ENCODE measurements around the gene CDC42BPA. TPM values are rescaled to one million over a fixed set of nuclear protein-coding genes. Genes with fewer than 3 reads are reported as not detected.

Gene CDC42BPA
- total and polyA plus RNA-seq, 2 of the 13 experiments (the other 11 are each of a cell fraction or from before 2014, with no cell fraction given), result 6.5 to 16.0 TPM

GRCh38 chr1:227234998-227235405 lies 83.3 kb downstream of the CDC42BPA start (continued):
- no peak for TF ChIP-seq ZNF142 (CRISPR knock-in tag; IDR thresholded peaks at IDR 0.05)
- TF ChIP-seq GATAD2A (CRISPR knock-in tag; IDR thresholded peaks at IDR 0.05), result peak; percentile 52
- TF ChIP-seq ZBTB46 (CRISPR knock-in tag; IDR thresholded peaks at IDR 0.05; ENCODE audit: borderline replicate concordance), result no peak
- no peak for TF ChIP-seq ZNF7 (CRISPR knock-in tag; IDR thresholded peaks at IDR 0.05)
- TF ChIP-seq ZNF136 (CRISPR knock-in tag; IDR thresholded peaks at IDR 0.05; ENCODE audit: low read depth), result no peak
- no peak for TF ChIP-seq HNRNPH1 (optimal IDR thresholded peaks at IDR 0.05; ENCODE audit: low read depth, low read length)
- TF ChIP-seq ZNF800 (CRISPR knock-in tag; IDR thresholded peaks at IDR 0.05), result no peak
- peak; percentile 94 for TF ChIP-seq BCL6 (CRISPR knock-in tag; IDR thresholded peaks at IDR 0.05)
- TF ChIP-seq ZNF263 (CRISPR knock-in tag; IDR thresholded peaks at IDR 0.05), result no peak
- TF ChIP-seq KLF12 (CRISPR knock-in tag; IDR thresholded peaks at IDR 0.05; ENCODE audit: borderline replicate concordance), result no peak
- no peak for TF ChIP-seq ZNF562 (CRISPR knock-in tag; IDR thresholded peaks at IDR 0.05; ENCODE audit: borderline replicate concordance)
- peak; percentile 40; the same call in 1 of the 2 replicates for TF ChIP-seq ZNF574 (CRISPR knock-in tag; IDR thresholded peaks at IDR 0.05)
- no peak for TF ChIP-seq ZBTB7B (CRISPR knock-in tag; IDR thresholded peaks at IDR 0.05)
- TF ChIP-seq ZNF30 (CRISPR knock-in tag; IDR thresholded peaks at IDR 0.05), result no peak
- TF ChIP-seq ZNF253 (CRISPR knock-in tag; IDR thresholded peaks at IDR 0.05; ENCODE audit: borderline replicate concordance), result no peak
- no peak for TF ChIP-seq FOXC1 (CRISPR knock-in tag; IDR thresholded peaks at IDR 0.05; ENCODE audit: borderline replicate concordance)
- TF ChIP-seq ZMYM2 (CRISPR knock-in tag; IDR thresholded peaks at IDR 0.05), result no peak
- TF ChIP-seq SIX1 (CRISPR knock-in tag; IDR thresholded peaks at IDR 0.05; ENCODE audit: borderline replicate concordance), result 0 out of 2 replicates have a peak, but pooled peaks have one; percentile 16
- TF ChIP-seq MED1 (CRISPR knock-in tag; IDR thresholded peaks at IDR 0.05), result peak; percentile 44; the same call in 1 of the 2 replicates
- TF ChIP-seq KDM3A (CRISPR knock-in tag; IDR thresholded peaks at IDR 0.05; ENCODE audit: low read depth), result no peak
